H1 (cell line): ENCODE data around the gene GTSE1. TPM values are rescaled to one million over a fixed set of nuclear protein-coding genes. Genes with fewer than 3 reads are reported as not detected.

Experiments
- CTCF ChIA-PET: fragments of 300-600 bp; sonication (Branson Sonifier 250); formaldehyde crosslinking; loops from one replicate; lab custom pipeline; 2021; ENCODE audit not compliant: partially characterized antibody; lab: Charles Lee
- POLR2A ChIA-PET: fragments of 300-600 bp; sonication (Branson Sonifier 250); formaldehyde crosslinking; loops from one replicate; lab custom pipeline; 2021; ENCODE audit warnings: inconsistent platforms; ENCODE audit not compliant: partially characterized antibody; lab: Charles Lee
- DNase-seq, 2 experiments: peaks; one replicate each; pipeline versions ENCODE4 v3.0.0 to v3.0.0-alpha.2; 2010 to 2022; ENCODE audit warnings: low spot score in 2 of 2, low read depth in 1 of 2, mixed read lengths in 1 of 2
- FAIRE-seq: peaks from 2 replicates; lab custom pipeline; 2011; peaks lifted over from hg19 to GRCh38; lab: Jason Lieb, UNC
- H2AFZ ChIP-seq: 2 replicates; pipeline ENCODE4 v1.8.1; 2012; ENCODE audit warnings: low read length, inconsistent platforms
- H2AK5ac ChIP-seq: 2 replicates; pipeline ENCODE4 v1.6.1; 2013; ENCODE audit warnings: low read depth, low read length
- H2BK120ac ChIP-seq: replicated peaks from 2 replicates; pipeline ENCODE3; 2013; ENCODE audit warnings: low read depth, low read length, inconsistent platforms
- H2BK12ac ChIP-seq: 2 replicates; pipeline ENCODE4 v1.6.1; 2013; ENCODE audit warnings: low read depth, low read length
- H2BK15ac ChIP-seq: 2 replicates; pipeline ENCODE4 v1.6.1; 2013; ENCODE audit warnings: low read length
- H2BK20ac ChIP-seq: 2 replicates; pipeline ENCODE4 v1.6.1; 2013; ENCODE audit warnings: low read length
- H2BK5ac ChIP-seq: 2 replicates; pipeline ENCODE4 v1.6.1; 2013; ENCODE audit warnings: low read depth, low read length
- H3K14ac ChIP-seq: 2 replicates; pipeline ENCODE4 v1.6.1; 2013; ENCODE audit warnings: inconsistent platforms; ENCODE audit not compliant: insufficient read length
- H3K18ac ChIP-seq: 2 replicates; pipeline ENCODE4 v1.6.1; 2013; ENCODE audit warnings: low read length; ENCODE audit errors: extremely low read depth
- H3K23ac ChIP-seq: 2 replicates; pipeline ENCODE4 v1.6.1; 2013; ENCODE audit warnings: inconsistent platforms; ENCODE audit not compliant: insufficient read length
- H3K23me2 ChIP-seq: 2 replicates; pipeline ENCODE4 v1.6.1; 2013; ENCODE audit warnings: low read depth, low read length
- H3K27ac ChIP-seq: 2 replicates; pipeline ENCODE4 v1.6.1; 2011; ENCODE audit warnings: low read depth, low read length, inconsistent platforms
- H3K27me3 ChIP-seq, 4 experiments: replicated peaks in 1 of 4; 1 replicate in 1 of 4; 2 replicates in 3 of 4; pipeline versions ENCODE4 v1.6.1 to v1.8.1; 2011 to 2013; ENCODE audit warnings: low read length in 3 of 4, mild to moderate bottlenecking in 3 of 4, inconsistent platforms in 2 of 4, mixed read lengths in 2 of 4, moderate library complexity in 1 of 4; ENCODE audit not compliant: control insufficient read depth in 3 of 4, insufficient read depth in 3 of 4; ENCODE audit errors: extremely low read depth in 1 of 4
- H3K36me3 ChIP-seq, 4 experiments: 2 replicates each; pipeline versions ENCODE4 v1.6.1 to v1.8.1; 2011 to 2013; ENCODE audit warnings: mild to moderate bottlenecking in 4 of 4, low read length in 3 of 4, moderate library complexity in 2 of 4, control low read depth in 1 of 4, inconsistent platforms in 1 of 4; ENCODE audit not compliant: insufficient read depth in 4 of 4, control insufficient read depth in 2 of 4
- H3K4ac ChIP-seq: replicated peaks from 2 replicates; pipeline ENCODE3; 2013; ENCODE audit warnings: low read length, low read depth, mixed read lengths, inconsistent platforms; ENCODE audit not compliant: insufficient read length
- H3K4me1 ChIP-seq, 4 experiments: replicated peaks in 1 of 4; 1 replicate in 1 of 4; 2 replicates in 3 of 4; pipeline versions ENCODE4 v1.6.1 to v1.8.1; 2011 to 2013; ENCODE audit warnings: low read length in 3 of 4, inconsistent platforms in 2 of 4, mixed read lengths in 1 of 4; ENCODE audit not compliant: insufficient read depth in 4 of 4, control insufficient read depth in 3 of 4
- H3K4me2 ChIP-seq, 2 experiments: 2 replicates each; pipeline versions ENCODE4 v1.6.1 to v1.8.1; 2011 to 2013; ENCODE audit warnings: low read depth in 2 of 2, low read length in 2 of 2, control low read depth in 1 of 2, inconsistent platforms in 1 of 2, mild to moderate bottlenecking in 1 of 2; ENCODE audit not compliant: insufficient read depth in 1 of 2
- H3K4me3 ChIP-seq, 4 experiments: fragments of 200-600, 300-600 bp in 1 of 4; sonication (generic), shearing (Covaris generic), sonication (Bioruptor Twin) in 1 of 4; 2 replicates each; pipeline versions ENCODE4 v1.5.1 to v1.8.1; 2011 to 2016; ENCODE audit warnings: low read length in 4 of 4, low read depth in 3 of 4, control low read depth in 2 of 4, inconsistent platforms in 2 of 4, mild to moderate bottlenecking in 2 of 4, mixed read lengths in 1 of 4, moderate library complexity in 1 of 4; ENCODE audit not compliant: insufficient read depth in 2 of 4; ENCODE audit errors: extremely low read depth in 1 of 4
- H3K56ac ChIP-seq: replicated peaks from 2 replicates; pipeline ENCODE3; 2013; ENCODE audit warnings: low read depth, mild to moderate bottlenecking, mixed read lengths, low read length, inconsistent platforms; ENCODE audit not compliant: insufficient read length
- H3K79me1 ChIP-seq: 2 replicates; pipeline ENCODE4 v1.6.1; 2013; ENCODE audit warnings: low read depth, low read length, control low read depth
- H3K79me2 ChIP-seq, 2 experiments: 2 replicates each; pipeline versions ENCODE4 v1.6.1 to v1.8.1; 2012 to 2013; ENCODE audit warnings: low read length in 2 of 2, mild to moderate bottlenecking in 2 of 2, inconsistent platforms in 1 of 2; ENCODE audit not compliant: insufficient read depth in 2 of 2, control insufficient read depth in 1 of 2
- H3K9ac ChIP-seq, 4 experiments: replicated peaks in 1 of 4; 1 replicate in 1 of 4; 2 replicates in 3 of 4; pipeline versions ENCODE4 v1.6.1 to v1.8.1; 2011 to 2013; ENCODE audit warnings: low read depth in 3 of 4, low read length in 3 of 4, control low read depth in 2 of 4, mild to moderate bottlenecking in 2 of 4, moderate library complexity in 2 of 4, inconsistent platforms in 1 of 4; ENCODE audit errors: extremely low read depth in 1 of 4
- H3K9me3 ChIP-seq, 2 experiments: 2 replicates each; pipeline versions ENCODE4 v1.6.1 to v1.8.1; 2012 to 2013; ENCODE audit warnings: mild to moderate bottlenecking in 2 of 2, moderate library complexity in 2 of 2, control low read depth in 1 of 2, inconsistent platforms in 1 of 2, low read depth in 1 of 2, low read length in 1 of 2, mixed read lengths in 1 of 2; ENCODE audit not compliant: insufficient read depth in 2 of 2
- H4K20me1 ChIP-seq, 2 experiments: replicated peaks in 1 of 2; 2 replicates each; pipeline versions ENCODE3 to v1.8.1; 2011 to 2013; ENCODE audit warnings: inconsistent platforms in 2 of 2, low read length in 2 of 2, mild to moderate bottlenecking in 1 of 2; ENCODE audit not compliant: insufficient read depth in 2 of 2, control insufficient read depth in 1 of 2
- H4K5ac ChIP-seq: 2 replicates; pipeline ENCODE4 v1.6.1; 2013; ENCODE audit warnings: low read length, low read depth, mixed read lengths, inconsistent platforms; ENCODE audit not compliant: insufficient read length
- H4K8ac ChIP-seq: 2 replicates; pipeline ENCODE4 v1.8.0; 2013; ENCODE audit warnings: mild to moderate bottlenecking, moderate library complexity, low read length, inconsistent platforms; ENCODE audit not compliant: insufficient read depth; ENCODE audit errors: extremely low read depth
- H4K91ac ChIP-seq: replicated peaks from 2 replicates; pipeline ENCODE3; 2013; ENCODE audit warnings: low read length, mixed read lengths, inconsistent platforms; ENCODE audit not compliant: insufficient read length
- ATF2 ChIP-seq: IDR thresholded peaks from 2 replicates; pipeline ENCODE4 v1.6.1; 2012; ENCODE audit warnings: low read length, inconsistent platforms
- CBX8 ChIP-seq: fragments of 300-800, 300-1000 bp; sonication (generic); IDR thresholded peaks from 2 replicates; pipeline ENCODE4 v1.7.1; 2016; ENCODE audit warnings: low read depth, low read length, borderline replicate concordance
- JUND ChIP-seq: IDR thresholded peaks from 2 replicates; pipeline ENCODE4 v1.6.1; 2011; ENCODE audit warnings: mild to moderate bottlenecking, improper control_type of control experiment, low read length
- MAFK ChIP-seq: IDR thresholded peaks from 2 replicates; pipeline ENCODE4 v1.6.1; 2012; ENCODE audit warnings: low read depth, mild to moderate bottlenecking, improper control_type of control experiment, low read length
- POLR2A ChIP-seq, 2 experiments: IDR thresholded peaks; 1 replicate in 1 of 2; 2 replicates in 1 of 2; pipeline ENCODE4 v1.6.1; 2011; ENCODE audit warnings: low read depth in 2 of 2, low read length in 2 of 2, mild to moderate bottlenecking in 2 of 2; ENCODE audit errors: control extremely low read depth in 1 of 2
- RAD21 ChIP-seq, 2 experiments: IDR thresholded peaks in 1 of 2; conservative IDR thresholded peaks in 1 of 2; 2 replicates each; pipeline ENCODE4 v1.6.1; 2011; ENCODE audit warnings: low read depth in 2 of 2, low read length in 2 of 2, improper control_type of control experiment in 1 of 2, inconsistent platforms in 1 of 2, mild to moderate bottlenecking in 1 of 2, moderate library complexity in 1 of 2
- RBBP5 ChIP-seq: IDR thresholded peaks from 2 replicates; pipeline ENCODE4 v1.7.1; 2012; ENCODE audit warnings: low read depth, mild to moderate bottlenecking, inconsistent platforms, low read length, moderate library complexity, borderline replicate concordance
- SIN3A ChIP-seq, 2 experiments: IDR thresholded peaks in 1 of 2; conservative IDR thresholded peaks in 1 of 2; 2 replicates each; pipeline ENCODE4 v1.6.1; 2011 to 2012; ENCODE audit warnings: low read length in 2 of 2, improper control_type of control experiment in 1 of 2, low read depth in 1 of 2, mild to moderate bottlenecking in 1 of 2
- SP4 ChIP-seq: IDR thresholded peaks from 2 replicates; pipeline ENCODE4 v1.6.1; 2012; ENCODE audit warnings: low read length, inconsistent platforms
- TCF12 ChIP-seq: IDR thresholded peaks from 2 replicates; pipeline ENCODE4 v1.6.1; 2011; ENCODE audit warnings: low read depth, mild to moderate bottlenecking, low read length
- ZNF274 ChIP-seq: IDR thresholded peaks from 2 replicates; pipeline ENCODE4 v1.7.0; 2012; ENCODE audit warnings: low read length, borderline replicate concordance; ENCODE audit errors: extremely low read depth
- WGBS, 2 experiments: shearing (Covaris generic) in 1 of 2; methylation state at CpG; one replicate each; pipeline versions ENCODE4 v1.1.6 to v1.1.7; 2013 to 2015; ENCODE audit warnings: low lambda C conversion rate in 2 of 2, mixed read lengths in 2 of 2, inconsistent platforms in 1 of 2, low coverage in 1 of 2, missing lambda C conversion rate in 1 of 2; ENCODE audit not compliant: insufficient replicate concordance in 2 of 2, insufficient coverage in 1 of 2, insufficient read length in 1 of 2; ENCODE audit errors: extremely low coverage in 1 of 2, missing lambda C conversion rate in 1 of 2; 5-methylcytosine and 5-hydroxymethylcytosine counted together
- polyA plus RNA-seq, 7 experiments: library from polyadenylated mRNA; depleted of rRNA in 3 of 7; stranded (reverse) in 5 of 7; unstranded in 2 of 7; fragments of >200 nt in 5 of 7; fragments of 200-250 nt in 2 of 7; gene quantifications; 1 replicate in 5 of 7; 2 replicates in 1 of 7; 4 replicates in 1 of 7; pipeline versions ENCODE4 v1.2.1 to v1.2.3, GENCODE V29; 2011 to 2013; ENCODE audit warnings: missing spikeins in 2 of 7, mixed read lengths in 2 of 7
- total RNA-seq: library from RNA; stranded (reverse); fragmentation: NEBNext Ultra II Directional; extraction: Animal tissue kit (Norgen Biotek cat#: 25700); gene quantifications from 2 replicates; pipeline ENCODE4 v1.2.1, GENCODE V29; 2021

Gene GTSE1
- total and polyA plus RNA-seq, 2 of the 8 experiments (the other 6 are each of a cell fraction or from before 2014, with no cell fraction given), result 17.5 to 38.6 TPM

- Histone ChIP-seq H3K4me3 (no peak overlapping the region), H2AFZ (no peak overlapping the region), H2BK15ac (no peak overlapping the region), H2BK120ac (no peak overlapping the region), H3K4me1 (no peaks in the 10 kb centered on the region), H3K36me3 (peaks cover 0 to under 1% (median 0%) of the 10 kb centered on the region in 4 experiments; a peak in 2 of 8 replicates), H3K18ac (no peak overlapping the region), H2BK5ac (no peak overlapping the region; the same call in 1 of the 2 replicates), H4K8ac (no peak overlapping the region), H4K20me1 (peaks cover 0 to 3% of the 10 kb centered on the region in 2 experiments), H3K4me2 (no peak overlapping the region), H3K27ac (no peak overlapping the region), H3K56ac (no peak overlapping the region), H3K79me2 (no peaks in the 10 kb centered on the region), H3K79me1 (no peaks in the 10 kb centered on the region; the same call in 1 of the 2 replicates), H3K4ac (no peak overlapping the region), H2BK12ac (no peak overlapping the region), H3K9me3 (no peaks in the 10 kb centered on the region), H4K5ac (no peak overlapping the region), H2BK20ac (no peak overlapping the region), H4K91ac (no peak overlapping the region), H2AK5ac (no peak overlapping the region), H3K27me3 (no peaks in the 10 kb centered on the region), H3K14ac (no peak overlapping the region), H3K23ac (no peak overlapping the region), H3K9ac (no peak overlapping the region), H3K23me2 (no peaks in the 10 kb centered on the region)
- POLR2A ChIA-PET, result interaction anchor here (1.0 to 1.5 kb wide), 2 partner anchors 22 to 35 kb away, joined by 3 read pairs; no protein-coding TSS in a partner anchor
- CTCF ChIA-PET, result interaction anchor here (0.7 kb wide), 1 partner anchor 22 kb away, joined by 4 read pairs; no protein-coding TSS in a partner anchor
- FAIRE-seq (no peak), DNase-seq (no peak)
- WGBS, 2 experiments, result 91% methylated on average over 17 of the region's 17 CpGs; no CpG with 5 or more reads in 1 of the 2 experiments
- no peak for TF ChIP-seq CBX8
- no peak for TF ChIP-seq RBBP5
- TF ChIP-seq POLR2A (IDR thresholded peaks at IDR 0.05; ENCODE audit: control extremely low read depth in 1 of 2, low read depth in 2 of 2, low read length in 2 of 2), result no peak
- TF ChIP-seq TCF12, result no peak
- TF ChIP-seq JUND, result no peak
- no peak for TF ChIP-seq SIN3A (conservative IDR thresholded peaks at IDR 0.05 in 1 of 2, IDR thresholded peaks at IDR 0.05 in 1 of 2; ENCODE audit: low read depth in 1 of 2, low read length in 2 of 2)
- TF ChIP-seq RAD21 (IDR thresholded peaks at IDR 0.05 in 1 of 2, conservative IDR thresholded peaks at IDR 0.05 in 1 of 2; ENCODE audit: low read depth in 2 of 2, low read length in 2 of 2), result no peak
- no peak for TF ChIP-seq ZNF274
- TF ChIP-seq SP4, result no peak
- no peak for TF ChIP-seq MAFK
- no peak for TF ChIP-seq ATF2
Observed at GRCh38 chr22:46290121-46290842, 6.4 kb upstream of the GTSE1 start.
